Right lobe of liver (tissue), 6 donors: ENCODE results near the gene MOB3B. TPM values are rescaled to one million over a fixed set of nuclear protein-coding genes. Genes with fewer than 3 reads are reported as not detected.

Experiments used
- ATAC-seq, 4 donors: fragments of 200-7000 bp; cut with Tn5 transposase; one replicate each; pipeline ENCODE4 v1.9.1; 2020; ENCODE audit warnings: mild to moderate bottlenecking in 4 of 4, moderate library complexity in 4 of 4
- DNase-seq, 3 donors: peaks; one replicate each; pipeline ENCODE4 v3.0.0-alpha.2; 2020
- H3K27ac ChIP-seq, 3 donors: fragments of 200-600 bp; one replicate each; pipeline ENCODE4 v1.8.0; 2022
- H3K27me3 ChIP-seq, 2 donors: fragments of 200-600 bp; one replicate each; pipeline ENCODE4 v1.8.0; 2022
- H3K36me3 ChIP-seq, 4 donors: fragments of 200-600 bp; sonication (generic) in 1 of 4; one replicate each; pipeline versions ENCODE4 v1.5.1 to v1.8.0; 2017 to 2022; ENCODE audit warnings: control low read depth in 1 of 4
- H3K4me1 ChIP-seq, 4 donors: fragments of 200-600 bp; sonication (generic) in 1 of 4; one replicate each; pipeline versions ENCODE4 v1.5.1 to v1.8.0; 2017 to 2022; ENCODE audit warnings: control low read depth in 1 of 4
- H3K4me3 ChIP-seq, 3 donors: fragments of 200-600 bp; one replicate each; pipeline ENCODE4 v1.8.0; 2022
- H3K9me3 ChIP-seq, 4 donors: fragments of 200-600 bp; sonication (generic) in 1 of 4; one replicate each; pipeline versions ENCODE4 v1.5.1 to v1.8.0; 2017 to 2022; ENCODE audit warnings: control low read depth in 1 of 4
- POLR2A ChIP-seq: fragments of 450-650 bp; IDR thresholded peaks from one replicate; pipeline ENCODE4 v1.6.1; 2017; ENCODE audit warnings: antibody characterized with exemption, mild to moderate bottlenecking
- WGBS: methylation state at CpG from one replicate; pipeline ENCODE4 v1.1.6; 2018; ENCODE audit warnings: low coverage, low lambda C conversion rate; ENCODE audit not compliant: insufficient coverage; ENCODE audit errors: missing lambda C conversion rate; 5-methylcytosine and 5-hydroxymethylcytosine counted together
- intact Hi-C, 2 donors: fragments of 100-400 bp; cut with DNase I; formaldehyde crosslinking; loops; one replicate each; pipeline versions ENCODE4 v1.11.2 to v1.14.1; 2022
- long read RNA-seq: library from polyadenylated mRNA; unstranded; transcript quantifications from one replicate; pipeline ENCODE4 v2.0.0, GENCODE V29; 2019
- total RNA-seq, 6 experiments: library from RNA; depleted of rRNA in 2 of 6; stranded (reverse); fragments of >200 nt in 2 of 6; fragmentation: NEBNext Ultra II Directional in 3 of 6; extraction: Animal tissue kit (Norgen Biotek cat#: 25700) in 3 of 6; gene quantifications; one replicate each; pipeline versions ENCODE4 v1.1.0 to v1.2.4, GENCODE V29; 2016 to 2023
- TF ChIP-seq, protein P1 (sequence below), 4 donors: fragments of 200-600 bp in 3 of 4; fragments of 450-650 bp in 1 of 4; IDR thresholded peaks; one replicate each; pipeline versions ENCODE4 v1.5.1 to v1.8.0; 2016 to 2022; ENCODE audit warnings: antibody characterized with exemption in 4 of 4, mild to moderate bottlenecking in 2 of 4
- donor health status: DM: no; HTN: yes; CAD: no.
- donor health status: DM: no; HTN: no; CAD: no.
- donor health status: DM: no; HTN: no; CAD: no.
- donor health status: DM: no; HTN: yes; CAD: no.
- donor health status: DM: no; HTN: yes; CAD: no.

Gene MOB3B
- total RNA-seq = 1 to 10 TPM; 1.0 to 2.4 (median 1.7) TPM
- long read RNA-seq = 0 reads

DNA sequence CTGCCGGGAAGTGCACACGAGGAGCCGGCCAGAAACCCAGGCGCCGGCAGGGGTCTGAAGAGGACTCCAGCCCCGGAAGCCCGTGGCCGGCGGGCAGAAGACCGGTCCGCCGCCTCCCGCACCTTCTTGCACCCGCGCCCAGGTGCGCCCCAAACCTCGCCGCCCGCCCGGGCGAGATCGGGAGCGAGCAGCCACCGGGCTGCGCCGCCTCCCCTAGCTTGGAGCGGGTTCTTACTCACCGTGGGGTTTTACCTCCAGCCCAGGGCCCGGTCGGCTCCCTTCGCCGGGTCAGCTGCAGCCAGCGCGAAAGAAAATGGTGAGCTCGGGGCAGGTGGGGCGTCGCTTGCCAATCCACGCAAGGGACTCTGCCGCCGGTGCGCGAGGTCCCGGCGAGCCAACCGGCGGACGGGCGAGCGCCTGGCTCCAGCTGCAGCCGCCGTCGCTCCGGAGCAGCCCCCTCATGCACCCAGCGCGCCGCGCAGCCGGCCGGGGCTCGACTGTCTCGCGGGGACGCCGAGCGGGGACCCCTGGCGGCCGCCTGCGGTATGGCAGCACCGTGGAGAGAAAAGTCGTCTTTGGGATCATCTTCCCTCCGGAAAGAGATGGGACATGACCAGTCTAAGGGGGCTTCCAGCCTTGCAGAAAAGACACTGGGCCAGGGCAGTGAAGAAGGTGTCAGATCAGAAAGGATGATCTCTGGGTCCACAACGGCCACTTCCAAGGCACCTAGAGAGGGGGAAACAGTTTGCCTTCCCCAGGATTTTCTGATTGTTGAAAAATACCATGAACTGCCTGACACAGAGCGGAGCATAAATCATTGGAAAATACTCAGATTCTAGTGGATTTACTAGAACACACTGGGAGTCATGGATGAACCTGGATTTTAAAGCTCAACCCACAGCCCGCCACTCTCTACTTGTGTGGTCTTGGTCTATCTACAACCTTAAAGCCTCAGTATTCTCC, at the start of gene MOB3B:
Gene MOB3B, minus strand, starts transcription at position 499 of the 963 bp plus-strand sequence. CDS start 74,264 bp downstream, outside the sequence.
- H3K27ac ChIP-seq = peak within 1 kb of the TSS; percentile 45 to 66 (median 55)
- ATAC-seq (peak; percentile 83 to 94 (median 91)), DNase-seq (peak; percentile 86 to 89 (median 87))
- peaks cover 0 to 15% (median 0%) of the 10 kb centered on the region in 4 donors for H3K4me1 ChIP-seq
- peak within 1 kb of the TSS; percentile 77 to 85 (median 80) for H3K4me3 ChIP-seq
- WGBS = 0% methylated on average over 15 of the region's 74 CpGs
- TF ChIP-seq POLR2A = peak; percentile 35
- TF ChIP-seq, protein P1, sequence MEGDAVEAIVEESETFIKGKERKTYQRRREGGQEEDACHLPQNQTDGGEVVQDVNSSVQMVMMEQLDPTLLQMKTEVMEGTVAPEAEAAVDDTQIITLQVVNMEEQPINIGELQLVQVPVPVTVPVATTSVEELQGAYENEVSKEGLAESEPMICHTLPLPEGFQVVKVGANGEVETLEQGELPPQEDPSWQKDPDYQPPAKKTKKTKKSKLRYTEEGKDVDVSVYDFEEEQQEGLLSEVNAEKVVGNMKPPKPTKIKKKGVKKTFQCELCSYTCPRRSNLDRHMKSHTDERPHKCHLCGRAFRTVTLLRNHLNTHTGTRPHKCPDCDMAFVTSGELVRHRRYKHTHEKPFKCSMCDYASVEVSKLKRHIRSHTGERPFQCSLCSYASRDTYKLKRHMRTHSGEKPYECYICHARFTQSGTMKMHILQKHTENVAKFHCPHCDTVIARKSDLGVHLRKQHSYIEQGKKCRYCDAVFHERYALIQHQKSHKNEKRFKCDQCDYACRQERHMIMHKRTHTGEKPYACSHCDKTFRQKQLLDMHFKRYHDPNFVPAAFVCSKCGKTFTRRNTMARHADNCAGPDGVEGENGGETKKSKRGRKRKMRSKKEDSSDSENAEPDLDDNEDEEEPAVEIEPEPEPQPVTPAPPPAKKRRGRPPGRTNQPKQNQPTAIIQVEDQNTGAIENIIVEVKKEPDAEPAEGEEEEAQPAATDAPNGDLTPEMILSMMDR (IDR thresholded peaks at IDR 0.05) = peak; percentile 90 to 97 (median 96)
- no peaks in the 10 kb centered on the region for H3K36me3 ChIP-seq
- intact Hi-C loops = no loop called here
- no peaks in the 10 kb centered on the region for H3K27me3 ChIP-seq
- no peaks in the 10 kb centered on the region for H3K9me3 ChIP-seq

DNA sequence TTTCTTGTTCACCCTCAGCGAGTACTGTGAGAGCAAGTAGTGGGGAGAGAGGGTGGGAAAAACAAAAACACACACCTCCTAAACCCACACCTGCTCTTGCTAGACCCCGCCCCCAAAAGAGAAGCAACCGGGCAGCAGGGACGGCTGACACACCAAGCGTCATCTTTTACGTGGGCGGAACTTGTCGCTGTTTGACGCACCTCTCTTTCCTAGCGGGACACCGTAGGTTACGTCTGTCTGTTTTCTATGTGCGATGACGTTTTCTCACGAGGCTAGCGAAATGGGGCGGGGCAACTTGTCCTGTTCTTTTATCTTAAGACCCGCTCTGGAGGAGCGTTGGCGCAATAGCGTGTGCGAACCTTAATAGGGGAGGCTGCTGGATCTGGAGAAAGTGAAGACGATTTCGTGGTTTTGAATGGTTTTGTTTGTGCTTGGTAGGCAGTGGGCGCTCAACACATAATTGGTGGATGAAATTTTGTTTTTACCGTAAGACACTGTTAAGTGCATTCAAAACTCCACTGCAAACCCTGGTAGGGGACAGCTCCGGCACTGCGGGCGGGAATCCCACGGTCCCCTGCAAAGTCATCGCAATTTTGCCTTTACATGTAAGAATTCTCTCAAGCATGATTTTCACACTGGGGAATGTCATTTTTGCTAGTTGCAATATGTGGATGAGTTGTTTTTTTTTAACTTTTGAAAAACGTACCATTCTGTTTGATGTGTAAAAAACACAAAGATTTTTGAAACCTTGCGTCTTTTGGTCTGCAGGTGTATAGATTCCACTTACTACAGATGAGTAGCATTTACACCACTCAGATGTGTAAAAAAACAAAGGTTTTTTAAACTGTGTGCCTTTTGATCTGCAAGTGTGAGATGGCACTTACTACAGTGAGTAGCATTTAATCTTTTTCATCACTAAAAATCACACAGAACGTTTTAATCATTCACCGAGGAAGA, 44.3 kb upstream of the MOB3B start:
- Histone ChIP-seq H3K9me3 (no peaks in the 10 kb centered on the region), H3K36me3 (no peaks in the 10 kb centered on the region), H3K27me3 (no peaks in the 10 kb centered on the region), H3K4me1 (peaks cover 0 to 17% (median 8%) of the 10 kb centered on the region in 4 donors), H3K27ac (peak overlapping the region; percentile 95 to 100 (median 98)), H3K4me3 (peak overlapping the region; percentile 34 to 85 (median 65))
- ATAC-seq (peak; percentile 87 to 95 (median 92)), DNase-seq (peak; percentile 92 to 98 (median 97))
- 2% methylated on average over 35 of the region's 35 CpGs for WGBS
- TF ChIP-seq, protein P1 (IDR thresholded peaks at IDR 0.05) = no peak
- TF ChIP-seq POLR2A = peak; percentile 79
- intact Hi-C loops = no loop called here

DNA sequence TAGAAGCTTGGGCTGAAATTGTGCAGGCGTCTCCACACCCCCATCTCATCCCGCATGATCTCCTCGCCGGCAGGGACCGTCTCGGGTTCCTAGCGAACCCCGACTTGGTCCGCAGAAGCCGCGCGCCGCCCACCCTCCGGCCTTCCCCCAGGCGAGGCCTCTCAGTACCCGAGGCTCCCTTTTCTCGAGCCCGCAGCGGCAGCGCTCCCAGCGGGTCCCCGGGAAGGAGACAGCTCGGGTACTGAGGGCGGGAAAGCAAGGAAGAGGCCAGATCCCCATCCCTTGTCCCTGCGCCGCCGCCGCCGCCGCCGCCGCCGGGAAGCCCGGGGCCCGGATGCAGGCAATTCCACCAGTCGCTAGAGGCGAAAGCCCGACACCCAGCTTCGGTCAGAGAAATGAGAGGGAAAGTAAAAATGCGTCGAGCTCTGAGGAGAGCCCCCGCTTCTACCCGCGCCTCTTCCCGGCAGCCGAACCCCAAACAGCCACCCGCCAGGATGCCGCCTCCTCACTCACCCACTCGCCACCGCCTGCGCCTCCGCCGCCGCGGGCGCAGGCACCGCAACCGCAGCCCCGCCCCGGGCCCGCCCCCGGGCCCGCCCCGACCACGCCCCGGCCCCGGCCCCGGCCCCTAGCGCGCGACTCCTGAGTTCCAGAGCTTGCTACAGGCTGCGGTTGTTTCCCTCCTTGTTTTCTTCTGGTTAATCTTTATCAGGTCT, 43.5 kb upstream of the MOB3B start, which contains the start of gene C9orf72:
Gene C9orf72, minus strand, starts transcription at position 564 of the 716 bp plus-strand sequence. CDS start 6,361 bp downstream, outside the sequence.
- 0% methylated on average over 27 of the region's 72 CpGs for WGBS
- Histone ChIP-seq H3K36me3 (no peaks in the 10 kb centered on the region), H3K4me1 (peaks cover 0 to 17% (median 8%) of the 10 kb centered on the region in 4 donors), H3K27ac (peak within 1 kb of the TSS; percentile 95 to 100 (median 98)), H3K9me3 (no peaks in the 10 kb centered on the region), H3K27me3 (no peaks in the 10 kb centered on the region), H3K4me3 (peak within 1 kb of the TSS; percentile 65 to 85 (median 78))
- peak; percentile 89 to 94 (median 91) for ATAC-seq
- DNase-seq = peak; percentile 89 to 91 (median 91)
- intact Hi-C loops = no loop called here
- TF ChIP-seq, protein P1 (IDR thresholded peaks at IDR 0.05) = no peak
- TF ChIP-seq POLR2A = peak; percentile 92
